NCI-H2107 treated with DMSO at 0.1 percent for 48 hours (cell line): ENCODE results near the gene PLCH2.
"Not testable (repeated sequence)": the region's sequence is repeated elsewhere in the genome, so short reads cannot be mapped to it uniquely, and the experiment has no call there.

ENCODE experiments used
- DNase-seq: peaks from one replicate; lab custom pipeline; 2025; ENCODE audit not compliant: unreplicated experiment; lab: John Stamatoyannopoulos, UW

Gene PLCH2

DNA sequence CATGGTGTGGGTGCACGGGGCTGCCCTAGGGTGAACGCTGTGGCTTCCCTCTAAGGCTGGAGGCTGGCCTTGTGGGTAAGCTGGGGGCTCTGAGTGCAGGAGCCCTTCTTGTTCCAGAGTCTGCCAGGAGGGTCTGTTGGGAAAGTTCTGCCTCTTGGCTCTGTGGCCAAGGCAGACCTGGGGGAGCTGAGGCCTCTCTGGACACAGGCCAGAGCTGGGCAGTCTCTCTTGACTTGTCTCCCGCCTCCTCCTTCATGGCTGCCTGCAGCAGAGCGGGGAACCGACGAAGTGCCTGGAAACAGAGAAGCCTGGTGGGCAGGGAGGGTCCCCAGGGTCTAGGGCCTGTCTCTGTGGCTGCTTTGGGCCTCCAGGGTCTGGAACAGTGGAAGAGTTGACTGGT is 33.4 kb upstream of the PLCH2 start:
- no peak for DNase-seq

DNA sequence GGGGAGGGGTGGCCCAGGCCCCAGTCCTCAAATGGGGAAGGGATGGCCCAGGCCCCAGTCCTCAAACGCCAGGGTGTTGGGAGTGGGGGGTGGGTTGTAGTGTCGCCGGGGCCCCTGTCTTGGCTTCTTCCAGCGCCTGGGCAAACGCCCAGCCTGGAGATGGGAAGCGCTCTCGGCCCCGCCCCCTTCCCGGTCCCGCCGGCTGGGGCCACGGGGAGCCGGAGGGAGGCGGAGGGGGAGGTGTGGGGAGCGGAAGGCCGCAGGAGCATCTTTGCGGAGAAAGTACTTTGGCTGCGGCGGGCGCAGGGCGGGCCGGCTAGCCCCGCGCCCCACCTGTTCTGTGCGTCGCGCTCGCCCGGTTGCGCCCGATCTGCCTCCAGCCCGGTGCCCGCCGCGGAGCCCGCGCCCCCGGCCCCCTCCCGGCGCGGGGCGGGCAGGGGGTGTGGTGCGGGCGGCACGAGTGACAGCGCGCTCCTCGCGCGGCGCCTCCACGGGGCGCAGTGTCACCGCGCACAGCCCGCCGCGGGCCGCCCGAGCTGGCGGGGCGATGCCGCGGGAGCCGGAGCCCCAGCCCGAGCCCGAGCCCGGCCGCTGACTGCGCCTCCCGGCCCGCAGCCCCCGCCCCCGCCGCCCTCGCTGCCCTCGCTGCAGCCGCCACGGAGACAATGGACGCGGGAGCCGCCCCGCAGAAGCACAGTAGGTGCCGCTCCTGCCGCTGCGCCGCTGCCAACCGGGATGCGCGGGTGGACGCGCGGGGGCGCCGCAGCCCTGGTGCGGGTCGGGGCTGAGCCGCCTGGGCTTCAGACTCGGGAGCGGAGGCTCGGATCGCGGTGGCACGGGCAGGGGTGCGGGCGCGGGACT is 32.6 kb upstream of the PLCH2 start:
- DNase-seq: no peak

DNA sequence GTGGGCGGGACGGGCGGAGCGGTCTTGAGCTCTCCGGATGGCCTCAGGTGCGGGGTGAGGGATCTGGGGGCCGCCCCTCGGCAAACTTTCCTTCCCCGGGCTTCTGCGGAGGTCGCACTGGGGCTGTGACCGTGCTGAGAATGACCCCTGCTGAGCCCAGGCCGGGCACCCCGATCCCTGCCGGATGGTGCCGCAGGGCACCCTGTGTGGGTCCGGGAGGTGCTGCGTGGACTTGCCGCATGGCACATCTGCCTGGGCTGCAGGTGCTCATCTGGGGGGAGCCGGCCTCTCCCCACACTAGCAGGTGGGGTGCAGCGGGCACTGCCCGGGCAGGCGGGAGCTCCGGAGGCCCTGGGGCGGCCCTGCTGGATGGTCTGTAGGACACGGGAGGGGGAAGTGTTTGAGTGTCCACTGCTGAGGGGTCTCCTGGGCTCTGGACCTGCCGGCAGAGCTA is 31.9 kb upstream of the PLCH2 start:
- no peak for DNase-seq

DNA sequence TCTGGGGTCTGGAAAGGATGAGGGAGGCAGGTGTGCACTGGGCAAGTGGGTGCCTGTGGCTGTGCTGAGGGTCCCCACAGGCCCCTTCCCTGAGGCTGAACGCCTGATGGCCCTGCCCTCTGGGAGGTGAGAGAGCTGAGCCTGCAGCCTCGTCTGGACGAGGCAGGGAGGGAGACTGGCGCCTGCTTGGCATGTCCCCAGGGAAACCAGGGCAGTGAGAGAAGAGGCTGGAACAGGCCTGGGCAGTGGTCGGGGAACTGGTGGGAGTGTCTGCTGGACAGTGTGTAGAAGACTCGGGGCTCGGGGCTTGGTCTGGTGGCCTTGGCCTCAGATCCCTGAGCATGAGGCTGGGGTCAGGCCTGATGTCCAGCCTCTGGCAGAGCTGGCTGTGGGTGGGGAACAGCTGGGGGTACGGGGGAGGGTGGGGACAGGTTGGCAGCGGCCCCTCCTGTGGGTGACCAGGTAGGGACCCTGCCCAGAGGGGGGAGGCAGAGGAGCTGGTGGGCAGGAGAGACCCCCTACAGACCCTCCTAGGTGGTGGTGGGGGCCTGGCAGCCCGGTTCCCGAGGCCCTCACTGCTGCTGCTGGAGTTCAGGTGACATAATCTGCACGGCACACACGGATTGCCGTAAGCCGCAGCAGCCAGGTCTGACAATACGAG is 30.8 kb upstream of the PLCH2 start:
- DNase-seq: no peak

DNA sequence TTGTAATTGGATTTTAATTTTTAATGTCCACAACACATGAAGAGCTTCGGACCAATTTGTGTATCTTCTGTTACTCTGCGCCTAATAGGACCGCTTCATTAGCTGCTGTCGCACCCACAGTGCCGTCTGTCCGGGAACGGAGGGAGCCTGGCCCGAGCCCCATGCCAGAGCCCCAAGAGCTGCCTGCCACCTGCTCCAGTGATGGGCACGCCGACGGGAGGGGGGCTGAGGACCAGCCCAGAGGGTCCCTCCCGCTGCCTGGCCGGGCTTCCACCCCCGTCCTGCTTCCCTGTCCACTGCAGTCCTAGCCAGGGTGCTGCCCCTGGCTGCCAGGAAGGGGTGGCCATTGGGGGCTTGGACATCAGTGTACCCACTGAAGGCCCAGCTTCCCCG is 30.3 kb upstream of the PLCH2 start:
- no peak for DNase-seq

DNA sequence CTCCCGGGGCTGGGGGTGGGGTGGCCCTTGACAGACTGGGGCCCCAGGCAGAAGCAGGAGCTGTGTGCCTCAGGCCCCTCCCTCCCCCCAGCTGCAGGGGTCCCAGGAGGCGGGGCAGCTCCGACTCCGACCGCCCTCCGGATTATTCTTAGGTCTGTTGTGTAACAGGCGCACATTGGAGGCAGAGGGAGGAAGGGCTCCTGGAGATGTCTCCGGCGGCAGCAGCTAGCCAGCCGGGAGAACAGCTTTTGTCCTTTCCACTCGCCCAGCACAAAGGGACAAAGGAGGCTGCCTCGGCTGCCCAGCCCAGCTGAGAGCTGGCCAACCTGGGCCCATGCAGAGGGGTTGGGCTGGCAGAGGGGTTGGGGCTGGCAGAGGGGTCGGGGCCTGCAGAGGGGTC is 29.7 kb upstream of the PLCH2 start:
- no peak for DNase-seq

DNA sequence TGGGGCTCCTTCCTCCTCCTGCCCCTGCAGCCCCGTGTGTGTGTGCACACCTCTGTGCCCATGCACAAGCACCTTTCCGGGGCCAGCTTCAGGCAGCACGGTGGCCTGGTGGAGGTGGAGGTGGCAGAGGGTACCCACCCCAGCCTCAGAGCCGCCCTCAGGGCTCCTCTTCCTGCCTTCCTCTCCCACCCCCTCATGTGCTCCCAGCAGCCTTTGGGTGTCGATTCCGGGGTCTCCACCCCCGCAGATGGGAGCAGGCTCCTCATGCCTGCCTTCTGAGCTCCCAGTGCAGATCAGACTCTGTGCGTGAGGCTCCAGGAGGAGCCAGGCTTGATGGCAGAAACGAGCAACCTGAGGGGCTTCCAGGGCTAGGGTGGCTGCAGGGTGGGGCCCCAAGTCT is 29.2 kb upstream of the PLCH2 start:
- no peak for DNase-seq

DNA sequence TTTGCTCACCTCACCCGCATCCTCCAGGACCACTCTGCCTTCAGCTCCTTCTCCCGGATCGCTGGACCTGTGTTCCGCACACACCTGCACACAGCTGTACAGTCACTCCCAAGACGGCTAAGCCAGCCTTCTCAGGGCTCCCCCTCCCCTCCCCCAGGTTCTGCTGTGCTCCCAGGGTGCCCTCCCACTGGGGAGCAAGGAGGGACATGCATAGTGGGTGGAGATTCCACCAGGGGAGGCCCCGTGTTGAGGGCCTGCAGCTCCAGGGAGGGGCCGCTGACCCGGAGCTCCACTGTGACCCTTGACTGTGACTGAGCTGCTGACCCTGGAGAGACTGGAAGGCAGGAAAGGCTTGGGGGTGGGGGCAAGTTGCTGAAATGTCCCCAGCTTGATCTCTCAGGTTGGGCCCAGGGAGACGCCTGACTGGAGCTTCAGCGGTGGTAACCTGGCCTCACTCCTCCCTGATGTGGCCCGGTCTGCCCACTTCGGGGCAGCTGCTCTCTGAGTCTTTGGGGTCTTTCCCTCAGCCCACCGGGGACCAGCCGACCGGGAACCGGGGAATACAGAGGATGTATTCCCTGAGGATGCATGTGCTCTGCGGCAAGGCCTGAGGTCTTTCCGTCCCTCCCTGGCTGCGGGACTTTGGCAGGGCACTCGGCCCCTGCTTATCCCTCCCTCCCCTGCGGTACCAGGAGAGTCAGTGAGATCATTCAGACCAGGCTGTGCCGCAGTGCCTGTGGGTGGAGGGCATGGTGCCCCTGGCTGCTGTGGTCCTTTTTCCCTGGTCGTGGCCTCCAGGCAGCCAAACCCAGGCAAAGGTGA is 28.6 kb upstream of the PLCH2 start:
- DNase-seq: no peak

DNA sequence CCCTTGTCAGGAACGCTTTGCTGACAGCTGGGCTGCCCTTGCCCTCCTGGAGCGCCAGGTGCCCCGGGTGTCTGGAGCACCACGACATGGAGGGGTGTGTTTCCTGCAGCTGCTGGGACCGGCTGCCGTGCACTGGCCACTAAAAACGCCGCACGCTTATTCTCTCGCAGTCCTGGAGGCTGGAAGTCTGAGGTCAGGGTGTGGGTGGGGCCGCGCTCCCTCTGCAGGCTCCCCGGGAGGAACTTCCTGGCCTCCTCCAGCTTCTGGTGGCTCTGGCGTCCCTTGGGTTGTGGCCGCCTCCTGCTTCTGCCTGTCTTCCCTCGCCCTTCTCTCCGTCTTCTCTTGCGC is 28.0 kb upstream of the PLCH2 start:
- DNase-seq: no peak

DNA sequence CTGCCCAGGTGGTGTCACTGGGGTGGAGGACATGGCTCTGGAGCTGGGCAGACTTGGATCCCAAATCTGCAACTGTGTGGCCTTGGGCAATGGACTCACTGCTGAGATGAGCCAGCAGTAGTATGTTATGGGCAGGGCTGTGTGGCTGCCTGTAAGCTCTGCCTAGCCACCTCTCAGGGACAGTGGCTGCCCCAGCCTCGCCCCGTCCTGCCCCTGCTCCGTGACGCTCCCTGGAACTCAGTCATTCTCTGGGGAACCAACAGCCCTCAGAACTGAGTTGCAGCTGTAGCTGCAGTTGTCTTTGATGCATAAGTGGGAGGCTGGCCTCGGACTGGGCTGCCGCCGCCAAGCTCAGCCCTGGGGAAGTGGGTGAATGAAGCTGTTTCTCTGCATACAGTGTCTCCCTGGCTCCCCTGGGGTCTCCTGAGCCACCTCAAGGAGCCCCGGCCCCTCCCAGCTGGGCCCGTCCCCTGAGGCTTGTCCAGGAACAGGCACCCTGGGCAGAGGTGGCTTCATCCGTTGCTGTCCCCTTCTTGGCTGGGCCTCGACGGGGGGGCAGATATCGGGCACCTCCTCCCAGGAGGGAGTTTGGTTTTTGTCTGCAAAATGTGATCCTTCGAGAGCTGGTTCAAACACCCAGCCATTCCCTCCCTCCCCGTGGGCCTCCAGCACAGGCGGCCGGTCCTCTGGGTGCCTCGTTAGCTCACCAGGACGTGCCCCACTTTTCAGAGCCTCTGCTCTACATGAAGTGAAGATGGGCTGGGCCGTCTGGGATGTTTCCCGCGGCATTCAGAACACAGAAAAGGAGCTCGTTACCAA is 26.2 kb upstream of the PLCH2 start:
- no peak for DNase-seq

DNA sequence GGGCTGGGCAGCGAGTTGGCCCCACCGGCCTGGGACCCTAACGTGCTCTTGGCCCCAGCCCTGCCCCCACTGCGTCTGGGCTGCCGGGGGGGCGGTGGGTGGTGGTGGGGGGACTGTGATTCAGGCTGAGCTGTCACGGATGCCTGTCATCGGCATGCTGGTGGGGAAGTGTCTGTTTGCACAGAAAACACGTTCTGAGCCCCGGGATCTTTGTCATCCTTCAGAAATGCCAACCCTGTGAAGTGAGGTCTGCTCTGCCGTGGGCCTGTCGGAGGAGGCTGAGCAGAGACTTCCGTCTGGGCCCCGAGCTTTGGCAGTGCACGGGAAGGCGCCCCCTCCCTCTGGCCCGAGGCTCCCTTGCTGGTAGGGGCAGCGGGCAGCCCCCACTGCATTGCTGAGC is 24.3 kb upstream of the PLCH2 start:
- DNase-seq: no peak

DNA sequence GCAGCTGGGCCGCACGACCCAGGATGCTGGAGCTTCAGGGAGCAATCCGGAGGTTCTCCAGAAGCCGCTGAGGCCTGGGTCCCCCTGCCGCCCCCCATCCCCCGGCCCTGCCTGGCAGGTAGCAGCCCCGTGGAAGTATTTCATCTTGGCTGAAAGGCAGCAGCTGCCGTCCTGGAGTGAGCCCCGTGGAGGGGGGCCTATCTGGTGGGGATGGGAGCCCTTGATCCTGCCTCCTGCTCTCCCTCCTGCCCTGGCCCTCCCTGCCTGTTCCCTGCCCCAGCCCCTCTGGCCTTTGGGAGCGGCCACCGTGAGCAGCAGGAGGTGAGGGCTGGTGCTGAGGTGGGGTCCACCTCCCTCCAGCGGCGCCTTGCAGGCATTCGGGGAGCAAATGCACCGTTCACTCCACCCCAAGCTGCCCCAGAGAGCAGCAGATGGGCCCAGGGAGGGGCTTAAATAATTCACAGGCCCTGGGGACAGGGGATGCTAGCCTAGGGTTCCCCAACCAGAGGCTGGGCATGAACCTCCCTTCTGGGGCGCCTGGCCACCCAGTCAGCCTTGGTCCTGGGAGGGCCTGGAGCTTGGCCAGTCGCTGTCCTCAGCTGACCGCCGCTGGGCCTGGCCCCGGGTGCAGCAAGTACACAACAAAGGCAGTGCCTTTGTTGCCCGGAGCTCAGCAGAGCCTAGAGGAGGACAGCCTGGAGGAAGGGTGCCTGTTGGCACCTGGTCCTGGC is 23.7 kb upstream of the PLCH2 start:
- no peak for DNase-seq

DNA sequence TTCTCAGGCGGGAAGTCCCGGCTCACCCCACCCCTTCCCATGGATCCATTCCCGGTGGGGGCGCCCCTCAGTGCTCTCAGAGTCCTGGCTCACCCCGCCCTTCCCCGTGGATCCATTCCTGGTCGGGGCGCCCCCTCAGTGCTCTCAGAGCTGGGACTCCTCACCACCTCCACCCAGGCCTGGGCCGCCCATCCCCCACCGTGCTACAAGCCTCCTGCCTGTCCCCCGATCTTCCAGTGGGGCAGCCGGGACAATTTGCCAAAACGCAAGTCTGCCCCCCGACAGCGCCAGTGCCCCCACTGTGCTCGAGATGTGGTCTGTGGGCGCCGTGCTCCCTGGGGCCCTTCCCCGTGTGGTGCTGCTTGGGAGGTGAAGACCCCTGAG is 23.2 kb upstream of the PLCH2 start:
- DNase-seq: no peak

DNA sequence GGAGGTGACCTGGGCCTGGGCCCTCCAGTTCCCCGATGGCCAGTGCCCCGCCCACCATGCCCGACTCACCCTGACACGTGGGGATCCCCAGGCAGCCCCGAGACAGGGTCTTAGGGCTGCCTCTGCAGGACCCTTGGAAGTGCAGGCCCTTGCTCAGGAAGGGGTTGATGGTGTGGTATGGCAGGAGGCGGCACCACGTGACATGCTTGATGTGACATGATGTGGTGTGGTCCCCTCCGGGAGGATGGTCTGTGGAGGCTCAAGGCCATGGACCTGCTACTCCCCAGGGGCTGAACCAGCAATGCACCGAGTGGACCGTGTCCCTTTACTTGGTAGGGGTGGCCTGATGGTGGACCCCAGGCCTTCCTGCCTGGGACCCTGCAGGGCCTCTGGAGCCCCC is 21.9 kb upstream of the PLCH2 start:
- DNase-seq: no peak

DNA sequence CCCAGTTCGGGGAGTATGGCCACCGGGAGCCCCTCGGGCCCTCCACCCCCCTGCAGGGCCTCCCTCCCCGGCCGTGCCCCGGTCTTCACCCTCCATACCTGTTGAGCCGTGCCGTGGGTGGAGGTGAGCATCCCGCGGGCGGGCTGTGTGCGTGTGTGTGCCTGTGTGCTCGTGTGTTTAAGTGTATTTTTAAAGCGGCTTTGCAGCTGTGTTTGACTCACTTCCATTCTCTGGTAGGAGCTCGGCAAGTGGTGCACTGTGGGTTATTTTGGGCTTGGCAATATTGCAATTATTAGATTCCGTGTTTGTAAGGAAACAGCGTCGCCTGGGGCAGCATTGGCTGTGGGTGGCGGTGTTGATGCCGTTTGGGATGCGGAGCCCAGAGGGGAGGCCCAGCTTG is 20.3 kb upstream of the PLCH2 start:
- no peak for DNase-seq

DNA sequence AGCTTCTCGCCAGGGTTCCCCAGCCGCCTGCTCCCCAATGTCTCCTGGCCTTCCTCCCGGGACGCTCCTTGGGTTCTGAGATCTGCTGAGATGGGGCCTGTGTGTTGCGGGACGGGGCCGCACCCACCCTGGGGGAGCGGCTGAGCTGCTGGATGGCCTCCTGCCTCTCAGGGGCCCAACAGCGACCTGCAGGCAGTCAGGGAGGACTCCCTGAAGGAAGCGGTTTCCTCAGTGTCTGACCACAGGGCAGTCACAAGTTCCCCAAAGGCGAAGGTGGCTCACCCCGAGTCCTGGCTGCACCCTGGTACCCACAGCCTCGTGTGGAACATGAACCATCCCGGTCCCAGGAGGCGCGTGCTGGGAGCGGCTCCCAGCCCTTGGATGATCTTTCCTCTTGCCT is 18.6 kb upstream of the PLCH2 start:
- DNase-seq: no peak

DNA sequence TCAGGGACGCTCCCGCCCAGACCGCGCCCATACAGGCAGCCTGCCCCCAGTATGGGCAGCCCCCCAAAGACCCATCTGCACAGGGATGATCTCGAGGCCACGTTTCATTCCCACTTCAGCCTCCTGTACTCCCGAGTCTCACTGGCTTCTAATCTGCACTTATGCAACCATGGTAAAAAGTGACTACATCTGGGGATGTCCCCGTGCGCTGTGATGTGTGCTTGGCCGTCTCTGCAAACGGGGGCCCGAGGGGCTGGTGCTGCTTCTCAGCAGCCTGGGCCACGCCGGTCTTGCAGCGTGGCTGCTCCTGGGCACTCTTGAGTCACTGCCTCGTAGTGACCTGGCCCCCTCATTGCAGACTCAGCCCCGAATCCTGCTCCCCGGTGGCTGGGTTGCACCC is 17.4 kb upstream of the PLCH2 start:
- no peak for DNase-seq

DNA sequence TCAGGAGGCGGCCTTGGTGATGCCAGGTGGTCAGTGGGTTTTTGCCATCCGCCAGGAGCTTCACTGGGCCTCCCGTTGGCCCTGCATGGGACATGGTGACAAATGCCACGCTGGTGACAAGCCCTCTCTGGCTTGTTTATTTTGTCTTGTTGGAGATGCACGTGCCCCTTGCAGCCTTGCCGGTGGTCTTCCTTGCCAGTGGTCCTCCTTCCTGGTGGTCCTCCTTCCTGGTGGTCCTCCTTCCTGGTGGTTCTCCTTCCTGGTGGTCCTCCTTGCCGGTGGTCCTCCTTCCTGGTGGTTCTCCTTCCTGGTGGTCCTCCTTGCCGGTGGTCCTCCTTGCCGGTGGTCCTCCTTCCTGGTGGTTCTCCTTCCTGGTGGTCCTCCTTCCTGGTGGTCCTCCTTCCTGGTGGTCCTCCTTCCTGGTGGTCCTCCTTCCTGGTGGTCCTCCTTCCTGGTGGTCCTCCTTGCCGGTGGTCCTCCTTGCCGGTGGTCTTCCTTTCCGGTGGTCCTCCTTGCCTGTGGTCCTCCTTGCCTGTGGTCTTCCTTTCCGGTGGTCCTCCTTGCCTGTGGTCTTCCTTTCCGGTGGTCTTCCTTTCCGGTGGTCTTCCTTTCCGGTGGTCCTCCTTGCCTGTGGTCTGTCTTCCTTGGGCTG is 16.9 kb upstream of the PLCH2 start:
- DNase-seq: not testable (repeated sequence)

DNA sequence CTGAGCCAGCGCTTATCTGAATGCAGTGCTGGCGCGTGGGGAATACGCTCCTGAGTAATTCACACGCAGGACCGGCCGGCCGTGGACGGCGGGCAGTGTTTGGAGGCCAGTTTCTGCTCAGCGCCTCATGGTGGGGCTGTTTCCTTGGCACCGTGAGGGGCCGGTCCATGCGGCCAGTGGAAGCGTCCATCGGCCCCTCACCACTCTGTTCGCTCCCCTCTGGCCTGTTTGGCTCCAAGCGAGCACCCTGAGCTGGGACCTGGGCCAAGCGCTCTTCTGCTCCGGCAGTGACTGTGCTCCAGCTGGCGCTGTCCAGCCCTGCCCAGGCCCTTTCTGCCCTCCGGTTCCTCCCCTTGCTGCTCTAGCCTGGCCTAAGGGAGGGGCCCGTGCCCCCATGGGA is 16.3 kb upstream of the PLCH2 start:
- no peak for DNase-seq

DNA sequence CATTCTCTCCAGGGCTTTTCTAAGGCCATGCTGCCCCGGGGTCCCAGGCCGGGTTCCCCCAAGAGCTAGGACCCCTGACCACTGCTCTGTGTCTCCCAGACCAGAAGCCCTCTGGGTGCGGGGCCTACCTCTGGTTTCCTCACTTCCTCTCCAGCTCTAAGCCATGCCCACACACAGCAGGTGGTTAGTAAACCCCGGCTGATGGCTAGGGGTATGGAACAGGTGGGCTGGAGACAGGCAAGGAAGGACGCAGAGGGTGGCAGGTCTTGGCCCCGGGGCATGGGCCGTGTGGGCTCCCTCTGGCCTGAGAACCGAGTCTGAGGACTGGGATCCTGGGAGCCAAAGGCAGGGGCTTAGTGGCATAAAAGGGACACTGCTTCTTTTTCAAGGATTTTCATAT is 15.9 kb upstream of the PLCH2 start:
- no peak for DNase-seq
